KG1 (cell line): ENCODE results near the gene CCDC93.

Experiments
- DNase-seq: peaks from one replicate; lab custom pipeline; 2025; lab: John Stamatoyannopoulos, UW

Gene CCDC93

DNA sequence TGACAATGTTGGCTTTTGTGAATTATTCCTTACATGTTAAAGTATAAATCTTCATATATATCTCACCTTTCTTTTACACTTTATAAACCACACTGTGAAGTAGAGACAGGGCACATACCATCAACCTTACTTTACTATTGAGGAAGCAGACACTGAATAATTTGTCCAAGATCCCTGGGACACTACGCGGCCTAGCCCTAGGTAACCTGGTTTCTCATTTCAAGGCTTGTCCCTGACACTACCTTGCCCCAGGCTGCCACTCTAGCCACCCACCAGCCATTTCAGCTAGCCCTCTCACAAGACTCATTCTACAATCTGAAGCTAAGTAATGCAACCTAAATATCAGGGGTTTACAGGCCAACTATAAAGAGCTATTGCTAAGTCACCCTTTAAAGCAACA is 26.7 kb downstream of the CCDC93 start:
- no peak for DNase-seq

DNA sequence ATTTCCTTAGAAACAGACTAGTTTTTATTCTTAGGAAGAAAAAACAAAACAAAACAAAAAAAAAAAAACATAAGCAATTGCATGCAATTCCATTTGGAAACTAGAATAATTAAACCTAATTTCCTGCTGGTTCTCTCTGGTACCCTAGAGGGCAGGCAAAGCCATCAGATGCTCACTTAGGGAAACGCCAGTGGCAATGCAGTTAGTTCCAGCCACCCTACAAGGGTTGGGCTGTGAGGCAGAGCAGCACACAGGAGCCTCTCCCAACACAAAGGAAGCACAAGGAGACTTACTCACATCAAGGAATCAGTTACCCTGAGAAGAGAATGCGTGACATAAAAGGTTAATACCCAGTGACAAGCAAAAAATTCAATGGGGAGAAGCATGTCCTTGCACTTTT is 28.8 kb downstream of the CCDC93 start:
- DNase-seq = no peak

DNA sequence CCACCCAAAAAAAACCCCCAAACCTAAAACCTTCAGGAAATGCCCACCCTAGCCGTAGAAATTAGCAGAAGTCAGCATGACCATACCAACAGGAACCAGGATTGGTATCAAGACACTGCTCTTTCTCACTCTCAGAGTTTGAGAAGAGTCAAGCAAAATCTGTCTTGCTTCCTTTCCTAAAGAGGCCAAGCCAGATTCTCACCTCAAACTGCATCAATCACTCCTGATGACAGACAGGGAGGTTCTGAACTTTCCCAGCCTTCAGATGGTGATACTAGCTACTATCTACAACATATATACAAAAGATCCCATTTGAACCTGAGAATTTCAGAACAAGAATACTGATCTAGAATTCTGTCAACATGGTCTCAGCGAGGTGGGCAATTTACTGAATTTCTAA is 29.7 kb downstream of the CCDC93 start:
- DNase-seq = no peak

DNA sequence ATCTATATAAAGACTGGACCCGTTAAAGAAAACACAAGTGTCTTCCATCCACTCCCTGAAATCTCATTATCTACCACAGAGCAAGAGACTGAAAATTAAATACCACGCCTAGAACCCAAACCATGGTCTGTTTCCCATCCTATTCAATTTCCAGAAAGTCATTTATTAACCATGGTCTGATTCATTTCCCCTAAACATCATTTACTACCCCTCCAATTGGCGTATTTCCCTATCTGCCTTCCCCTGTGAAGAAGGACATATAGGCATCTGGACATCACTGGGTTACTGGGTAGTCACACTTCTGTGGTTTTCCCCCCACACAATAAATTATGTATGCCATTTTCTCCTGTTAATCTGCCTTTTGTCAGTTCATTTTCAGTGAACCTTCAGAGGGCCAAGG is 30.8 kb downstream of the CCDC93 start:
- no peak for DNase-seq

GRCh38 chr2:117982376-117983033 is 31.4 kb downstream of the CCDC93 start:
- DNase-seq = no peak

- DNase-seq = no peak
Measured at GRCh38 chr2:117981810-117982209, 32.1 kb downstream of the CCDC93 start.

DNA sequence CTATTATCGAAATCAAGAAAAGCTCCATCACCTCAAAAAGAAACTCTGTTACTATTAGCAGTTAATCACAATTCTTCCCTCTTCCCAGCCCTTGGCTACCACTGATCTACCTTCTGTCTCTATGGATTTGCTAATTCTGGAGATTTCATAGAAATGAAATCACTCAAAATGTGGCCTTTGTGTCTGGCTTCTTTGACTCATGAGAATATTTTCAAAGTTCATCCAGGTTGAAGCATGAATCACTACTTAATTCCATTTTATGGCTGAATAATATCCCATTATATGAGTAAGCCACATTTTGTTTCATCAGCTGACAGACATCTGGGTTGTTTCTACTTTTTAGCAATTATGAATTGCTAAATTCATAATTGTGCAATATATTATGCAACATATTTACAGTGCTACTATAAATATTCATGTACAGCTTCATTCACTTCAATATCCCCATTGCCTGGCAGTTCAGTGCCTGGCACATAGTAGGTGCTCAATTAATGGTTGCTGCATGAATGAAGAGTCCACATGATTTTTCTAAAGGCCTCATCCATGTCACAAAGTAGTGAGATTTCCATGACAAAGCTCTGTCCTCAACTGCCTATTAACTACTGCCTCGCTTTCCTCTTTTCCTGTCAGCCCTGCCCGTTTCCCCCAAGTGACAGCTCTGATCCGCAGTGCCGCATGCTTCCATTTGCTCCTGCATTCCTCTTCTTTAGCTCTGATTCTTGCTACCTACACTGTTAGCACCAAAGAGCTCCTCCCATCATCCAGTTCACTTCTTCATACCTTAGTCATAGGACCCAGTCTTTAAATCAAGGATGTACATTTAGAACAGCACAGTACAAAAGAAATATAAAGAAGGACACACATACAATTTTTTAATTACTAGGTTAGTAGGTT is 32.8 kb downstream of the CCDC93 start:
- no peak for DNase-seq

GRCh38 chr2:117979911-117980701 is 33.8 kb downstream of the CCDC93 start:
- no peak for DNase-seq

DNA sequence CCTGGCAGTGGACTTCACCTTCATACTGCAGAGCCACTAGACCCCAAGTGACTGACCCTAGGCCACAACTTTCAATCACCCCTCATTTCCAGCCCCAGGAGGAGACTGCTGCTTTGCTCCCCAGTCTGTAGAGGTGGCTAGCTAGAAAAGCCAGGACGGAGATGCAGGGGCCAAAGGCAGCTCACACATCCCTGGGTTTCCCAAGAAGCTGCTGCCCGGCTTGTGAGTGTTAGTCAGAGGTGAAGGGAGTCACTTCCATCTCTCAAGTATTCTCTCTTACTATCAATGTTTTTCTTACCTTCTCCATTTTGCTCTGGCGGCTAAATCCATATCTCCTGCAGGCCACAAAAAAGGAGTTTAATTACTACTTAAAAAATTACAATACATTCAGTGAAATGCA is 36.2 kb downstream of the CCDC93 start:
- DNase-seq = no peak

DNA sequence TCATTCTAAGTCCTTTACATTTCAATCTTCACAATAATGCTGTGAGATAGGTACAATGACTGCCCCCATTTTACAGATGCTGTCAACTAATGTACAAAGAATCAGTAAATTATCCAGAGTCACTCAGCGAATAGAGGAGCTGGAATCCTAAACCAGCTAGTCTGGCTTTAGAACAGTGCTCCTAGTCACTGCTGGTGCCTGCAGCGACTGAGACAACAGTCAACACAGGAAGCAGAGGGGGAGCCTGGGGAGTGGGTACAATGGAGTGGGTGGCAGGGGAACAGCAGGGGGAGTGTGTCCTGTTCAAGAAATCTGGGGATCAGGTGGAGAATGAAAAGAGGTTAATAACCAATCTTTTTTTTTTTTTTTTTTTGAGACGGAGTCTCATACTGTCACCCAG is 37.3 kb downstream of the CCDC93 start:
- no peak for DNase-seq

- no peak for DNase-seq
Measured at GRCh38 chr2:117973498-117974082, 40.3 kb downstream of the CCDC93 start.

DNA sequence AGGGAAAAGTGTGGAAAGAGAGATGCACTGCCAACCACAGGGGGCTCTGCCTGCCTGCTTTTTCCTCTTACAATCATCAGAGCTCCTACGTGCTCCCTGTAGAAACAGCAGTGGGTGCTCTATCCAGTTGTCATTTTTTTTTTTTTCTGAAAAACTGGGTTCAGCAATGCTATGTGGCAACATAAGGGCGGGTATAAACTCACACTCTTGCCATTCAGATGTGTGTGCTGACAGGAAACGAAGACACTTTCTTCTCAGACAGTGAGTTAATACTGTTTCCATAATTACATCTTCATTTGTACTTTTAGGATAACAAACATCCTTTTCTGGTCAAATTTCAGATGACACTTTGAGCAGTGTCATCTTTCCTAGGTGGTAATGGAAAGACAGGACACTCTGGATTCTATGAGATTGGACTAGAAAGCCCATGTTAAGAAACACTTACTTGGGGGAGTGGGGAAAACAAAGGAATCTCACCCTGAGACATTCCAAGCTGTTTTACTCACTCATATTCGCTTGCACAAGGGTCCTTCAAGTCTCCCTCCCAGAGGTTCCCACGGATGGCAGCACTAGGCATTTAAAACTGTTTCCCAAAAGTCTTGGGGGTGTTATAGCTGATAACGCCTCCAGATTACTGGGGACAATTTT is 41.3 kb downstream of the CCDC93 start:
- DNase-seq = no peak

DNA sequence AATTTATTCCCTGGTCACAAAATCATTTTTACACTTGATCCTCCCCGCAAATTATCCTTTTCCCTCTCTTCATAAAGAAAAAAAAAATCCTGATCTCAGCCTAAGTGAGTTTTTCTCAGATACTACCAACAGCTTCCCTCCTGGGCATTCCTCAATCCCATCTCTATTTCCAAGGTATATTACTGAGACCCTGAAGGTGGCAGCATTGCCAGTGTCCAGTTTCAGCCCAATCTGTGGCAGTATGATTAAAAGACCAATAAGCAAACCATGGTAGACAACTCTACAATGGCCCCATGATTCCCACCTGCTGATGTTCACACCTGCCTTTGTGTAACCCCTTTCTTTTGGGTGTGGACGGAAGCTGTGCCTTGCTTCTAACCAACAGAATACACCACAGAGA is 45.1 kb downstream of the CCDC93 start:
- no peak for DNase-seq

DNA sequence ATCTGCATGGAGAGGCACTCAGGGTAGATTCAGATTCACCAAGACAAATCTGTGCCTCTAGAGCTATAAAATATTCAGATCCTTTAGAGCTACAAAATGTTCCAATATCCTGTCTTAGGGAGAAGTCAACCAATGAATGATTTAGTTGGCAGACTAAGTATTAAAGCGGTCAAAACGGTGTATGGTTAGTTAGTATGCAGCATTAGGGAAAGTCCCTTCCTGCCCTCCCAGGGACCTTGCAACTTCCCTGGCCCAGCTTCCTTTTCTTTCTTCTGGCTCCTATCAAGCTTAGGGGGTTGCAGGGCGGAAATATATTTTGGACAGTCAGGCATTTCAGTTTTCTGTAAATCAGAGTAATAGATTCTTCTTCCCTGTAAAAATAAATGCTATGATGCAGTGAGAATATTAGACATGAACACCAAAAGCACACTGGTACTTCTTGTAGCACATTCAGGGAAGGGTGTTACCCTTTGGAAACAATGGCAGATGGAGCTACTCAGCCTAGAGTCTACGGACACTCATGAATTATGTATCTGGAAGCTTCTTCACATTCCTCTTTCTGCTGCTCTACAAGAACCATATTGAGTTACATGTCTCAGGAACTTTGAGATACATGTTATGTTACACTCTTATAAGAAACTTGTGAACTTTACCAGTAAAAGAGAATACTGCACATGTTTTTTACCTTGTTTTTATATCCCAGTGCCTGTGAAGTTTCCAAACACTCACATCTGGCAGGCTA is 45.7 kb downstream of the CCDC93 start:
- DNase-seq = no peak

GRCh38 chr2:117963446-117963845 is 50.4 kb downstream of the CCDC93 start:
- DNase-seq = no peak

DNA sequence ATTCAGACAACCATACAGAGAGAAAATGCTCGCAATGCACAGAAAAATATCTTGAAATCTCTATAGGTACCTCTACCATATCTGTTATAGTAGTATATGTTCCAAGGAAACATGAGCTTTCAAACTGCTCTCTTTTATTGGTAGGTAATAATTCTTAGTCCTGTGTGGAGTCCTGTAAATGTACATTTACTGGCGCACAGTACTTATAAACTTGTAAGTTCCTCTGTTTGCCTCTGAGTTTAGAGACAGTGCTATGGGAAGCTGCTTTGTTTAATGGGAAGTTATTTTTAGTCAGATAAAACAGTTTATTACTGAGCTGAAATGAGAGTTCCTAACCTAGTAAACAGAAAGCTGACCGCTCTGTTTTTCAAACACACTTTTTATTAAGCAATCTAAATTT is 52.7 kb downstream of the CCDC93 start:
- no peak for DNase-seq

DNA sequence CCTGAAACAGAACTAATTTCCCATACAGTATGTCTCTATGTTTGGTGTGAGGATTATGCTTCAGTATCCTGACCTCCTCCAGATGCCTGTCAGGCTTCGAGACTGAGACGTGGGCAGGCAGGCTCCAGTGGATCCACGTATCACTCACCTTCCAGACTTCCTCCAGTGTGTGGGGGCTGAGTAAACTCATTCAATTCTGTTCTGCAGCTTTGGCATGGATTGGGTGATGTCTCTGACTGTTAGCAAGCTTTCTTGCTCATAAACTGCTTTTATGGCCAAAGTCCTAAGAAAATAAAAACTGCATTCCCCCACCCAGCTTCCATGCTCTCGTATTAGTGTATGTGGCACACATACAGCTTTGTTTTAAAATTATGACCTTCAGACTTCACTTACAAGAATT is 53.6 kb downstream of the CCDC93 start:
- no peak for DNase-seq

DNA sequence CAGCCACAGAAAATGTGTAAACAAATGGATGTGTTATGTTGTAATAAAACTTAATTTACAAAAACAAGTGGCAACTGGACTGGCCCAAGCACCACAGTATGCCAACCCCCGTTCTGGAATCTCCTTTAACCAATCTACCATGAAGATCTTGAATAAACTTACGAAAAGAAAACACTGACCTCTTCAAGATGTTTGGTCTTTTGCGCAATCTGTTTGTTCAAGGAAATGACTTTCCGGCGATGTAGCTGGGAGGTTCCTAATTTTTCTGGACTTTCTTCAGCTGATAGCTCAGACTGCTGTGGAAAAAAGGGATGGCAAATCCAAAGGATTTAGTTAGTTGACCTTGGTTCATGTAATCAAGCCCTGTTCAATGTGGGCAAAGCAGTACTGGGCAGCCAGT is 55.7 kb downstream of the CCDC93 start:
- no peak for DNase-seq

GRCh38 chr2:117957616-117958015 is 56.3 kb downstream of the CCDC93 start:
- DNase-seq = no peak

GRCh38 chr2:117956036-117956796 is 57.7 kb downstream of the CCDC93 start:
- no peak for DNase-seq
